Ramos (cell line): ENCODE measurements around the gene ZNF660.
"Not testable (repeated sequence)": the region's sequence is repeated elsewhere in the genome, so short reads cannot be mapped to it uniquely, and the experiment has no call there.

Experiments
- in situ Hi-C: fragments of 300-500 bp; cut with MboI; formaldehyde crosslinking; loops from one replicate; pipeline ENCODE4 v1.14.3; 2022; ENCODE audit warnings: low sequenced_read_pairs; ENCODE audit not compliant: unreplicated experiment

Gene ZNF660

DNA sequence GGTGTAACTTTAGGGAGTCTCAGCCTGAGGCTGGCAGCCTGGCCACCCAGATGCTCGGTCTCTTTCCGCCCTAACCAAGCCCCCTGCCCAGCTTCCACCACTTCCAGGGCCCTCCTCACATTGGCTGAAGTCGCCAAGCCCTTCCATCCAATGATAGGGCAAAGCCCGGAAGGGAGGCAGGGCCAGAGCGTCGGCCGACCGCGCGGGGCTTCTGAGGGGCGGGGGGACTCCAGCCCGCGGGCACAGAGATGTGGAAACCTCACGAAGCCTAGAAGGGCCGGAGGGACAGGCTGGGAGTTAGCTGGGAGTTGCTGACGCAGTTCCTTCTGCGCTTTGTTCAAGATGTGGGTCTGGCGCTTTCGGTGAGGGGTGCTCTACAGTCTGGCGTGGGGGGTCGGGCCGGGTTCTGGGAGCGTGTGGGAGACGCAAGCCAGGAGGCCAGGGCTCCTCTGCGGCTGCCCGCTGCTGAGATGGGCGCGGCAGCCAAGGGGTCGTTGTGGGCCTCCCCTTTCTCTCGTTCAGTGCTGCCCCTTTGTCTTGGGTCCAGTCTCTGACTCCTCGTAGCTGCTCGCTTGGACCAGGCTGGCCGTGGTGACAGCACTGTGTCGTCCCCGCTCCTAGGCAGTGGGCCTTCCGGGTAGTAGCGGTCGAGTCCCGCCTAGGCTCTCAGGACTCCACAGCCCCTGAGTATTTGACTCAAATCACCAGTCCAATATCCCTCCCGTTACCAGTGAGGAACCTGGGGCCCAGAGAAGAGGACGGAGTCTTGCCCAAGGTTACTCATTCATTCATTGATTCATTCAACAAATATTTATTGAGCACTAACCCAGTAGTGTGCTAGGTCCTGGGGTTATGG is at the start of gene ZNF660:
TSS of gene ZNF660 (plus strand) at position 319 of the 856 bp plus-strand sequence. CDS start 9,230 bp downstream, outside the sequence.
- in situ Hi-C loops: no loop called here

DNA sequence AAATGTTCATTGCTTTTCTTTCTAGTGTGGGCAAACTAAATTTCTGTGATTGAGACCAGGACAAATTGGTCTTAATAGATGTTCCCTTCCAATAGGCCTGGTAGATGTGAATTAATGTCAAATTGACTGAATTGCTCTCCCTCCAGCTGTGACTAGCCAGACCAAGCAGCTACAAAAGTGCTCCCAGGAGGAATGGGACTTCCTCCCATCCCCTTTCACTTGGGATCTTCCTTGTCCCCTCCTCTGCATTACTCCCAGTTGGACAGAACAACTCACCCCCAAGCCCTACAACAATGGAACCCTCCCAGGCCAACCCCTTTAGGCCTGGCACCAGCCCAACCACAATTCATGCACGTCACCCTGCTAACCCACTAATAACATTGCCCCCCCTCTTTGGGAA is 49.4 kb upstream of the ZNF660 start:
- in situ Hi-C loops: no loop called here

GRCh38 chr3:44544811-44545210 is 40.0 kb upstream of the ZNF660 start:
- in situ Hi-C loops: not testable (repeated sequence)

DNA sequence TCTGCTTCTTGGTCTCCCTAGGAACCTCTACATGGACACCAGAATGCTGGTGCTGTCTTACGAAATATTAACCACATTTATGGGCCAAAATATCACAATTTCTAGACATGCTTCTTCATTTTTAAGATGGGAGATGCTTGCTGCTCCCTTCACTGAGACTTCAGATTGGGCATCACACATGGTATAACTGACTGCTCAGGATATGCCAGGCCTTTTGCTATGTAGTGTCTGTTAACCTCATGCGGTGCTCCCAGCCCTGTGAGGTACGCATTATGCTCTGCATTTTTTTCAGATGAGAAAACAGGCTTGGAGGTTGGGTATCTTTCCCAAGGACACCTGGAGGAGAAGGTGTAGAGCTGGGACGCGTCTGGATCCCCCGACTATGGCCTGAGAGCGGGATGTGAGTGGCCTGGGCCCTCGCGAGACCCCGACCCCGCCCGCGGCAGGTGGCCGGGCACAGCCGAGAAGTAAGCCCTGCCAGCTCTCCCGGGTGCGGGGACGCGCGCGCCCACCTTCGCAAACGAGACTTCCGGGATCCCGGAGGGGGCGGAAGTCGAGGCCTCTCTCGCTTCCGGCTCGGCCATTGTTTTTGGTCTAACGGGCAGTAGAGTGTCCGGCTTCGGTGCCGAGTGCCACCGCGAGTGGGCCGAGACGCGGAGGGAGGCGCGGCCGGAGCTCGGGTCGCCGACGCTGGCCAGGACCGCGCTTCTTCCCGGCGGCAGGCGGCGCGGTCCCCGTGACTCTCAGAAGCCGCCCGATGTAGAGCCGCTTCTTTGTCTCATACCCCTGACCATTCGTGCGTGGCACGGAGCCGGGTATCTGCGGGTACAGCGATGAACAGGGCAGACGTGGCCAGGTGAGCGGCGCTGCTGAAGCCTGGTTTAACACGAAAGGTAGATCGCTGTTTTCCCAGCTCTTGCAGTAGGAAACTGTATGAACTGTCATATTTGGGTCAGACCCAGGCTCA is 29.9 kb upstream of the ZNF660 start, which contains the start of gene ZKSCAN7:
TSS of gene ZKSCAN7 (plus strand) at position 568 of the 967 bp plus-strand sequence. CDS start 1,855 bp downstream, outside the sequence.
- in situ Hi-C loops: no loop called here

GRCh38 chr3:44555723-44556122 is 29.0 kb upstream of the ZNF660 start:
- in situ Hi-C loops: no loop called here

DNA sequence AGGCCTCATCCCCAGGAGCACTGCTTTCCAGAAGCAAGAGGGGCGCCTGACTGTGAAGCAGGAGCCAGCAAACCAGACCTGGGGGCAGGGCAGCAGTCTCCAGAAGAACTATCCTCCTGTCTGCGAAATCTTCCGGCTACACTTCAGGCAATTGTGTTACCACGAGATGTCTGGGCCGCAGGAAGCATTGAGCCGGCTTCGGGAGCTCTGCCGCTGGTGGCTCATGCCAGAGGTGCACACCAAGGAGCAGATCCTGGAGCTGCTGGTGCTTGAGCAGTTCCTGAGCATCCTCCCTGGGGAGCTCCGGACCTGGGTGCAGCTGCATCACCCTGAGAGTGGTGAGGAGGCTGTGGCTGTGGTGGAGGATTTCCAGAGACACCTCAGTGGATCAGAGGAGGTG is 27.7 kb upstream of the ZNF660 start:
- in situ Hi-C loops: no loop called here

DNA sequence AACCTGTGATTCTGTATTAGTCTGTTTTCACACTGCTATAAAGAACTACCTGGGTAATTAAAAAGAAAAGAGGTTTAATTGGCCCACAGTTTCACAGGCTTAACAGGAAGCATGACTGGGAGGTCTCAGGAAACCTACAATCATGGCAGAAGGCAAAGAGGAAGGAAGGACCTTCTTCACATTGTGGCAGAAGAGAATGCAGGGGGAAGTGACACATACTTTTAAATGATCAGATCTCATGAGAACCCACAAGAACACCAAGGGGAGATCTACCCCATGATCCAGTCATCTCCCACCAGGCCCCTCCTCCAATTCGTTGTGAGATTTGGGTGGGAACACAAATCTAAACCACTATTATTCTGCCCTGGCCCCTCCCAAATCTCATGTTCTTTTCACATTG is 23.7 kb upstream of the ZNF660 start:
- in situ Hi-C loops: no loop called here

GRCh38 chr3:44562147-44562546 is 22.6 kb upstream of the ZNF660 start:
- in situ Hi-C loops: no loop called here

DNA sequence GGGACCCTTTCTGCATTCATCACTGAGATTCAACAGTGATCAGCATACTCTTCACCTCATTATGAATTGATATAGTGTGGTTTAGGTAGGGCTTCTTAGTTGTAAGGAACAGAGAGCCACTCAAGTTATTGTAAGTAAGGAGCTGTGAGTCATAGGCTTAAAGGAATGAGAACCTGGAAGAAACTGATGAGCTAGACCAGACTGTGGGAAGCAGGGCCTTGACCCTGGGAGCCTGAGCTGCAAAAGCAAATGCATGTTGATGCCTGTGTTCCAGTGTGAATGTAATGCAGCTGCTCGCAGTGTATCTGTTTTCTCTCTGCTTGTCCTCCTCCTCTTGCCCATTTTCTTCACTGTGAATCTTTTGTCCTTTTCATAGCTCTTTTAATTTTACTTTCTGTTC is 16.2 kb upstream of the ZNF660 start:
- in situ Hi-C loops: no loop called here

DNA sequence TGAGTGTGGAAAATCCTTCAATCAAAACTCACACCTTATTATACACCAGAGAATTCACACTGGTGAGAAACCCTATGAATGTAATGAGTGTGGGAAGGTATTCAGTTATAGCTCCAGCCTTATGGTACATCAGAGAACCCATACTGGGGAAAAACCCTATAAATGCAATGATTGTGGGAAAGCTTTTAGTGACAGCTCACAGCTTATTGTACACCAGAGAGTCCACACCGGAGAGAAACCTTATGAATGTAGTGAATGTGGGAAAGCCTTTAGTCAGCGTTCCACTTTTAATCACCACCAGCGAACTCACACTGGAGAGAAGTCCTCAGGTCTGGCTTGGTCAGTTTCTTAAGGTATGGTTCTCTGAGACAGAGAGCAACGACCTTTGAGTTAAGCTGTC is 13.7 kb upstream of the ZNF660 start:
- in situ Hi-C loops: no loop called here

DNA sequence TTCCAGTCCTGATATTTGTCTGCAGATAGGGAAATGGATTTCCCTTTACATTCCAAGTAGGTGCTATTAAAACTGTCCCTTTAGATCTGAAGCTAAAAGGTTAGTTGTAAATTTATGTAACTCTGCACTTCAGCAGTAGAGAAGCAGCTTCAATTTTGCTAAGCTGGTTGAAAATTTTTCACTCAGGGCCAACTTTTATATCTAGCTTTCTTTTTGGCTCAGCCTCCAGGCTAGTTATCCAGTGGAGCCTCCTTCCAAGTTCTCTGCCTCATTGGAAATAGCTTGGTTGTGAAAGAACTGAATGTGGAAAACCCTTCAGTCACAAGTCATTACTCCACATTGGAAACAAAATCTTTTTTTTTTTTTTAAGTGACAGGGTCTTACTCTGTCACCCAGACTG is 8.2 kb upstream of the ZNF660 start:
- in situ Hi-C loops: no loop called here

DNA sequence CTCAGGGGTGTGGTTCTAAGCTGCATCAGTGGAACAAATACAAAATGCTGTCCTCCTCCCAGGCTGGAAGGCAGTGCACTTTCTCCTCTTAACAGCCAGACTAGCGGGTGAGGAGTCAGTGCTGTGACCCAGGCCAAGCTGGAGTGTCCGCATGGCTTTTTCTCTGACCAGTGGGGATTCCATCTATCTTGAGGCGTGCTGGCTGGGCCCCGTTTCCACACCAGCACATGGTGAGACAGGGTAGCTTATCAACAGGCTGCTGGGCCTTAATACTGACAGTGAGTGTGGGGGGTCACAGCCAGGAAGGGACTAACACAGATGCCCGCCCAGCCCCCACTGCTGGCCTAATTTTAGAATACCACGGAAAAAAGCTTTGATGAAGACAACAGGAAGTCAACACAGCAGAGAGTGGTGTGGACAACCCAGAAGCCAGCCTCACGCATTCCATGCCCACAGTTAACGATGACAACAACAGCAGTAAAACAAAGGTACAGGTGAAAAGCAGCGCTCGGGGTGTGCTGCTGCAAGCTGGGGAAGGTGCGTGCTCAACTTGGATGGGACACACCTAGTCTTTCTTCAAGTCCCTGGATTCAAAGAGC is 7.3 kb upstream of the ZNF660 start:
- in situ Hi-C loops: not testable (repeated sequence)

- in situ Hi-C loops: not testable (repeated sequence)
Measured at GRCh38 chr3:44578316-44578715, 6.4 kb upstream of the ZNF660 start.

- in situ Hi-C loops: not testable (repeated sequence)
Measured at GRCh38 chr3:44578924-44579515, 5.7 kb upstream of the ZNF660 start.

DNA sequence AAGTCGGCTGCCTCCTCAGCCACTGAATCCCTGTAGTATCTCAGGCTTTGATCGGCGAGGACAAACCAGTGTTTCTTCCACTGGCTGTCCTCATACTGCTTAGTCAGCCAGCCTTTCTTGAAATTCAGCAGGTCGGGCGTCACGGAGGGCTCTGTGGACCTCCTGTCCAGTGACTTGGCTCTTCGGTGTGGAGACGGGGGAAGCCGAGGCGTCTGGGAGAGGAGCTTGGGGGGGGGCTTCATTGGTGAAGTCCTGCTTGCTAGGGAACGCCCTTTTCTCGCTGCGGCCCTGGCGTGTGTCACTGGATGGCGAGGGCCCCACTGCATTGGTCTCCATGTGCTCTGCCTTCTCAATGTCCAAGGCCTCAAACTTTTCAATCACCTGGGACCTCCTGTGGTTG is 5.0 kb upstream of the ZNF660 start:
- in situ Hi-C loops: not testable (repeated sequence)

GRCh38 chr3:44580971-44581370 is 3.8 kb upstream of the ZNF660 start:
- in situ Hi-C loops: not testable (repeated sequence)

DNA sequence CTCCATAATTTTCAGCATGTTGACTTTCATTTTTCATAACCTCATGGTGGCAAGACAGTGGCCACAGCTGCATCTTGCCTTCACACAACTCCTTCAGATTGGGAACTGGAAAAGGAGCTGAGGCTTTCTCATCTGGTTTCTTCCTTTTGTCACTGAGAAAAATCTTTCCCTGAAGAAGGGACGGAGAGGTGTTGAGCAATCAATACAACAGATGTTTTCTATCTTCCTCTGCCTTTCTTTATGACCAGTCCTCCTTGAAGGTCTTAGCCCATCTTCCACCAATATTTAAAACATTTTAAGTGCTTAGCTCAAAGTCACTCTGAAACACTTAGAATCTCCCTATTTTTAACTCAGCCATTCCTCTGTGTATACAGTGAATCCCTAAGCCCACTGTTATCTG is 11.9 kb downstream of the ZNF660 start:
- in situ Hi-C loops: no loop called here

GRCh38 chr3:44601749-44602148 is 17.0 kb downstream of the ZNF660 start:
- in situ Hi-C loops: no loop called here

GRCh38 chr3:44612678-44613077 is 27.9 kb downstream of the ZNF660 start:
- in situ Hi-C loops: no loop called here
